ENCODE results near the gene MED13. TPM values are rescaled to one million over a fixed set of nuclear protein-coding genes. Genes with fewer than 3 reads are reported as not detected.
"Not testable (repeated sequence)": the region's sequence is repeated elsewhere in the genome, so short reads cannot be mapped to it uniquely, and the experiment has no call there.

The MED13 gene
- total RNA-seq, 2 donors from 2014 or later, result 66.0 to 67.7 TPM

GRCh38 chr17:61903251-61903650 lies 161.8 kb downstream of the MED13 start:
- Histone ChIP-seq H3K4me3 (ENCODE audit: low read length) (no peak overlapping the region), H3K27ac (ENCODE audit: low read depth, low read length) (no peak overlapping the region), H3K36me3 (ENCODE audit: control insufficient read depth, insufficient read depth, low read length) (peaks cover 62% of the 10 kb centered on the region), H3K9ac (ENCODE audit: extremely low read depth, low read length, poor library complexity, severe bottlenecking) (no peak overlapping the region), H3K27me3 (ENCODE audit: control insufficient read depth, insufficient read depth, low read length, poor library complexity, severe bottlenecking) (no peaks in the 10 kb centered on the region), H3K4me1 (ENCODE audit: control insufficient read depth, insufficient read depth, low read length) (no peaks in the 10 kb centered on the region), H3K9me3 (ENCODE audit: control insufficient read depth, low read length) (no peaks in the 10 kb centered on the region)
- DNase-seq, result no peak
- H3K4me3 Mint-ChIP-seq, result no peak overlapping the region
- peaks cover 60% of the 10 kb centered on the region for H3K36me3 Mint-ChIP-seq (ENCODE audit: low read depth)
- H3K4me1 Mint-ChIP-seq, result no peaks in the 10 kb centered on the region
- H3K27ac Mint-ChIP-seq, result no peak overlapping the region
- no peak for TF ChIP-seq CTCF (conservative IDR thresholded peaks at IDR 0.05)
- WGBS, 2 experiments (ENCODE audit: insufficient coverage in 1 of 2, insufficient read length in 1 of 2), result 94 to 100% methylated on average over 3 of the region's 3 CpGs
- no peaks in the 10 kb centered on the region for H3K27me3 Mint-ChIP-seq (ENCODE audit: insufficient read depth)
- H3K9me3 Mint-ChIP-seq, result no peaks in the 10 kb centered on the region

DNA sequence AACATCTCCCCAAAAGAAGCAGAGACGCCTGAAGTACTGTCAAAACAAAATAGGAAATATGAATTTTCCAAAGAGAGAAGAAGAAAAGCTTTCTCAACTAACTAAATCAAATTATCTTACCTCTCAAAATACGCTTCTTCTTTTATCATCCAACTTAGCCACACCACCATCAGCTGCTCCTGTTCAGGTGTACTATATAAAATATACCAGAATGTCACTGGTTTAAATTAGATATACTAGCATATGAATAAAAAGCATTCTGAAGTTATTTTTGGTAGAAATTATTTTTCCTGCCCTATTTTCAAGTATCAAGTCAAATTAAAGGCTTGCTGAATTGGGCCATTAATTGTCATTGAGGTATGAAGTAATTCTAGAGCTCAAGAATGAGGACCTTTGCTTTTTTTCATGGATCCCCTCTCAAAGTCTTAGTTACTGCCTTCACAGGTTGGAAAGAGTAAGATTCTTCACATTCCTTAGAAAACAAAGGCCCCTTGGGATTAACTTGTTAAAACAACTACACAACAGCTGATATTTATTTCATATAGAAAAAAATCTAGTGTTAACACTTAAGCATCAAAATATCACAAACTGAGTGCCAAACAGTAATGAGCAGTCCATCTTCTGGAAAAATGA lies 167.4 kb downstream of the MED13 start:
- H3K36me3 Mint-ChIP-seq (ENCODE audit: low read depth), result peaks cover 55% of the 10 kb centered on the region
- H3K27me3 ChIP-seq (ENCODE audit: control insufficient read depth, insufficient read depth, low read length, poor library complexity, severe bottlenecking), result no peaks in the 10 kb centered on the region
- peak overlapping the region; percentile 88 for H3K27ac Mint-ChIP-seq

GRCh38 chr17:61895391-61895790 lies 169.7 kb downstream of the MED13 start:
- Histone ChIP-seq H3K9me3 (ENCODE audit: control insufficient read depth, low read length) (no peaks in the 10 kb centered on the region), H3K27ac (ENCODE audit: low read depth, low read length) (no peak overlapping the region), H3K36me3 (ENCODE audit: control insufficient read depth, insufficient read depth, low read length) (peaks cover 53% of the 10 kb centered on the region), H3K27me3 (ENCODE audit: control insufficient read depth, insufficient read depth, low read length, poor library complexity, severe bottlenecking) (no peaks in the 10 kb centered on the region), H3K4me1 (ENCODE audit: control insufficient read depth, insufficient read depth, low read length) (peaks cover 6% of the 10 kb centered on the region), H3K9ac (ENCODE audit: extremely low read depth, low read length, poor library complexity, severe bottlenecking) (no peak overlapping the region), H3K4me3 (ENCODE audit: low read length) (no peak overlapping the region)
- no peak for TF ChIP-seq CTCF (conservative IDR thresholded peaks at IDR 0.05)
- DNase-seq, result no peak
- Mint-ChIP-seq H3K4me3 (no peak overlapping the region), H3K27ac (no peak overlapping the region), H3K9me3 (no peaks in the 10 kb centered on the region), H3K36me3 (ENCODE audit: low read depth) (peaks cover 49% of the 10 kb centered on the region), H3K27me3 (ENCODE audit: insufficient read depth) (no peaks in the 10 kb centered on the region), H3K4me1 (peaks cover 9% of the 10 kb centered on the region)
- WGBS, 2 experiments (ENCODE audit: insufficient coverage in 1 of 2, insufficient read length in 1 of 2), result 100% methylated on average over 1 of the region's 2 CpGs; no CpG with 5 or more reads in 1 of the 2 experiments

More for the DNA sequence above, 167.4 kb downstream of the MED13 start:
- H3K36me3 ChIP-seq (ENCODE audit: control insufficient read depth, insufficient read depth, low read length), result peaks cover 54% of the 10 kb centered on the region
- TF ChIP-seq CTCF (conservative IDR thresholded peaks at IDR 0.05), result no peak
- DNase-seq, result no peak
- H3K27me3 Mint-ChIP-seq (ENCODE audit: insufficient read depth), result no peaks in the 10 kb centered on the region
- no peak overlapping the region for H3K27ac ChIP-seq (ENCODE audit: low read depth, low read length)
- H3K4me3 ChIP-seq (ENCODE audit: low read length), result no peak overlapping the region
- H3K4me1 ChIP-seq (ENCODE audit: control insufficient read depth, insufficient read depth, low read length), result peaks cover 6% of the 10 kb centered on the region
- H3K9me3 Mint-ChIP-seq, result no peaks in the 10 kb centered on the region
- 91 to 100% methylated on average over 1 of the region's 2 CpGs for WGBS, 2 experiments (ENCODE audit: insufficient coverage in 1 of 2, insufficient read length in 1 of 2)
- no peak overlapping the region for H3K4me3 Mint-ChIP-seq
- H3K9me3 ChIP-seq (ENCODE audit: control insufficient read depth, low read length), result no peaks in the 10 kb centered on the region
- peak overlapping the region; percentile 35 for H3K9ac ChIP-seq (ENCODE audit: extremely low read depth, low read length, poor library complexity, severe bottlenecking)
- peaks cover 9% of the 10 kb centered on the region for H3K4me1 Mint-ChIP-seq

DNA sequence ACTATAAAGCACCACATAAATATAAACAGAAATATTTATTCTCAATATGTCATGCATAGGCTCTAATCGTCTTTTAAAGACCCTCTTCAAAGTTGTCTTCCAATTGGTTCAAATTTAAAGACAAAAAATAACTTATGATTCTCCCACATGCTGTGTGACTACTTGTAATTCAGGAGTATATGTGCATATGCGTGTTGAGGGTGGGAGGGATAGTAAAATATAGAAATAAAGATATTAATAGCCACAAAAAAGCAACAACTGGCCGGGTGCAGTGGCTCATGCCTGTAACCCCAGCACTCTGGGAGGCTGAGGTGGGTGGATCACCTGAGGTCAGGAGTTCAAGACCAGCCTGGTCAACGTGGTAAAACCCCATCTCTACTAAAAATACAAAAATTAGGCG lies 170.8 kb downstream of the MED13 start:
- peaks cover 55% of the 10 kb centered on the region for H3K36me3 ChIP-seq (ENCODE audit: control insufficient read depth, insufficient read depth, low read length)
- not testable (repeated sequence) for H3K9ac ChIP-seq (ENCODE audit: extremely low read depth, low read length, poor library complexity, severe bottlenecking); DNase-seq; H3K9me3 ChIP-seq (ENCODE audit: control insufficient read depth, low read length); H3K4me1 Mint-ChIP-seq; H3K4me3 Mint-ChIP-seq; H3K27me3 Mint-ChIP-seq (ENCODE audit: insufficient read depth); H3K27ac ChIP-seq (ENCODE audit: low read depth, low read length); H3K4me3 ChIP-seq (ENCODE audit: low read length); H3K27ac Mint-ChIP-seq; H3K4me1 ChIP-seq (ENCODE audit: control insufficient read depth, insufficient read depth, low read length); H3K9me3 Mint-ChIP-seq; H3K27me3 ChIP-seq (ENCODE audit: control insufficient read depth, insufficient read depth, low read length, poor library complexity, severe bottlenecking)
- WGBS, 2 experiments (ENCODE audit: insufficient coverage in 1 of 2, insufficient read length in 1 of 2), result 94% methylated on average over 4 of the region's 5 CpGs; no CpG with 5 or more reads in 1 of the 2 experiments
- peaks cover 48% of the 10 kb centered on the region for H3K36me3 Mint-ChIP-seq (ENCODE audit: low read depth)

Data from endodermal cell (in vitro differentiated cells).